ENCODE measurements around the gene SLC35E1. TPM values are rescaled to one million over a fixed set of nuclear protein-coding genes. Genes with fewer than 3 reads are reported as not detected.
"Not testable (repeated sequence)": the region's sequence is repeated elsewhere in the genome, so short reads cannot be mapped to it uniquely, and the experiment has no call there.

Gene SLC35E1
- total and polyA plus RNA-seq, 2 of the 13 experiments (the other 11 are each of a cell fraction or from before 2014, with no cell fraction given): 21.2 to 46.5 TPM

DNA sequence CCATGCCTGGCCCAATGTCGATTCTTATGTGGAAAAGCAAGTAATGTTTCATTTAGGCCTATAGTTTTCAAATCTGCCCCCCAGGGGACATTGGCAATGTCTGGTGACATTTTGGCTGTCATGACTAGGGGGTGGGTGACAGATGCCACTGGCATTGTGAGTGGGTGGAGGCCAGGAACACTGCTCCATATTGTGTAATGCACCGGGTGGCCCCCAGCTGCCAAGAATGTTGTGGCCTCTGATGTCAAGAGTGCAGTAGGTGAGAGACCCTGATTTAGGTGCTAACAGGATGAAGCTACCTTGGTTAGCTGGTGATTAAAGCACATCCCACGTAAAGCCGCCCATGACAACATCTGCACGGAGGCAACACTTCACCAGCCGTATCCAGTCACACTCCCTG, 65.3 kb downstream of the SLC35E1 start:
- in situ Hi-C loops (cut with HindIII; ENCODE audit: extremely low pct_ligation_motif_present, low pct_unique_long_range_greater_than_20kb): no loop called here
- Histone ChIP-seq H3K27ac (ENCODE audit: extremely low read length, insufficient read depth, low read length) (no peak overlapping the region), H3K4me3 (replicated peaks in 1 of 3; ENCODE audit: insufficient read depth in 1 of 3, low read depth in 2 of 3, low read length in 3 of 3) (no peak overlapping the region), H2AFZ (ENCODE audit: low read length) (no peak overlapping the region), H3K36me3 (replicated peaks in 1 of 2; ENCODE audit: control insufficient read depth in 1 of 2, insufficient read depth in 2 of 2, low read length in 2 of 2) (peaks cover 5 to 37% of the 10 kb centered on the region in 2 experiments; a peak in 3 of 5 replicates), H3K4me1 (ENCODE audit: insufficient read depth, low read length) (no peaks in the 10 kb centered on the region), H3K27me3 (ENCODE audit: control insufficient read depth in 1 of 2, insufficient read depth in 2 of 2, low read length in 2 of 2) (no peaks in the 10 kb centered on the region), H3K9me3 (ENCODE audit: low read length) (no peaks in the 10 kb centered on the region), H3K9ac (ENCODE audit: insufficient read depth, low read depth, low read length) (no peak overlapping the region), H3K4me2 (ENCODE audit: low read depth, low read length) (no peak overlapping the region), H4K20me1 (ENCODE audit: insufficient read depth, low read length) (no peaks in the 10 kb centered on the region), H3K79me2 (ENCODE audit: insufficient read depth, low read length) (no peaks in the 10 kb centered on the region)
- WGBS (ENCODE audit: low lambda C conversion rate): 100% methylated on average over 5 of the region's 6 CpGs
- intact Hi-C loops (cut with micrococcal nuclease; ENCODE audit: unreplicated experiment): no loop called here
- CTCF ChIA-PET (ENCODE audit: low intra/inter-chr PET ratio, low total read pairs): no interaction called here
- FAIRE-seq (no peak), DNase-seq (ENCODE audit: low spot score) (no peak), ATAC-seq (no peak)
- TF ChIP-seq ZNF766 (CRISPR knock-in tag; IDR thresholded peaks at IDR 0.05; ENCODE audit: borderline replicate concordance): no peak
- TF ChIP-seq ZNF614 (CRISPR knock-in tag; IDR thresholded peaks at IDR 0.05; ENCODE audit: borderline replicate concordance): no peak
- no peak for TF ChIP-seq SPEN (CRISPR knock-in tag; IDR thresholded peaks at IDR 0.05; ENCODE audit: low read depth)
- TF ChIP-seq, protein P1, sequence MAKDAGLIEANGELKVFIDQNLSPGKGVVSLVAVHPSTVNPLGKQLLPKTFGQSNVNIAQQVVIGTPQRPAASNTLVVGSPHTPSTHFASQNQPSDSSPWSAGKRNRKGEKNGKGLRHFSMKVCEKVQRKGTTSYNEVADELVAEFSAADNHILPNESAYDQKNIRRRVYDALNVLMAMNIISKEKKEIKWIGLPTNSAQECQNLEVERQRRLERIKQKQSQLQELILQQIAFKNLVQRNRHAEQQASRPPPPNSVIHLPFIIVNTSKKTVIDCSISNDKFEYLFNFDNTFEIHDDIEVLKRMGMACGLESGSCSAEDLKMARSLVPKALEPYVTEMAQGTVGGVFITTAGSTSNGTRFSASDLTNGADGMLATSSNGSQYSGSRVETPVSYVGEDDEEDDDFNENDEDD (CRISPR knock-in tag; IDR thresholded peaks at IDR 0.05; ENCODE audit: borderline replicate concordance): no peak
- TF ChIP-seq, protein P2, sequence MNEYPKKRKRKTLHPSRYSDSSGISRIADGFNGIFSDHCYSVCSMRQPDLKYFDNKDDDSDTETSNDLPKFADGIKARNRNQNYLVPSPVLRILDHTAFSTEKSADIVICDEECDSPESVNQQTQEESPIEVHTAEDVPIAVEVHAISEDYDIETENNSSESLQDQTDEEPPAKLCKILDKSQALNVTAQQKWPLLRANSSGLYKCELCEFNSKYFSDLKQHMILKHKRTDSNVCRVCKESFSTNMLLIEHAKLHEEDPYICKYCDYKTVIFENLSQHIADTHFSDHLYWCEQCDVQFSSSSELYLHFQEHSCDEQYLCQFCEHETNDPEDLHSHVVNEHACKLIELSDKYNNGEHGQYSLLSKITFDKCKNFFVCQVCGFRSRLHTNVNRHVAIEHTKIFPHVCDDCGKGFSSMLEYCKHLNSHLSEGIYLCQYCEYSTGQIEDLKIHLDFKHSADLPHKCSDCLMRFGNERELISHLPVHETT (CRISPR knock-in tag; conservative IDR thresholded peaks at IDR 0.05): no peak
- TF ChIP-seq SP140L (CRISPR knock-in tag; IDR thresholded peaks at IDR 0.05; ENCODE audit: borderline replicate concordance): no peak
- TF ChIP-seq SETDB1 (CRISPR knock-in tag; IDR thresholded peaks at IDR 0.05; ENCODE audit: borderline replicate concordance): no peak
- TF ChIP-seq FOXK1 (CRISPR knock-in tag; IDR thresholded peaks at IDR 0.05; ENCODE audit: borderline replicate concordance, low read depth): no peak
- TF ChIP-seq KDM6A (CRISPR knock-in tag; IDR thresholded peaks at IDR 0.05; ENCODE audit: low read depth): no peak
- TF ChIP-seq ZNF547 (CRISPR knock-in tag; IDR thresholded peaks at IDR 0.05): no peak
- no peak for TF ChIP-seq ZNF552 (CRISPR knock-in tag; IDR thresholded peaks at IDR 0.05; ENCODE audit: borderline replicate concordance)
- TF ChIP-seq ZFP36 (IDR thresholded peaks at IDR 0.05; ENCODE audit: borderline replicate concordance, low read depth, low read length, partially characterized antibody): no peak
- no peak for TF ChIP-seq ZNF883 (CRISPR knock-in tag; IDR thresholded peaks at IDR 0.05; ENCODE audit: not compliant biosample characterization)
- TF ChIP-seq RFX3 (CRISPR knock-in tag; IDR thresholded peaks at IDR 0.05): no peak
- POLR2A ChIA-PET: no interaction called here
- no TSS peak for BruUV-seq (replicated peaks)

DNA sequence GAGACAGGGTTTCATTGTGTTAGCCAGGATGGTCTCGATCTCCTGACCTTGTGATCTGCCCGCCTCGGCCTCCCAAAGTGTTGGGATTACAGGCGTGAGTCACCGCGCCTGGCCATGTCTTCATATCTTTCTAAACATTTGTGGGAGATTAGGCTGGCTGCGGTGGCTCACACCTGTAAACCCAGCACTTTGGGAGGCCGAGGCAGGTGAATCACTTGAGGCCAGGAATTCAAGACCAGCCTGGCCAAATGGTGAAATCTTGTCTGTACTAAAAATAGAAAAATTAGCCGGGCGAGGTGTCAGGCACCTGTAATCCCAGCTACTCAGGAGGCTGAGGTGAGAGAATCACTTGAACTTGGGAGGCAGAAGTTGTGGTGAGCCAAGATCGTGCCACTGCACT, 66.1 kb downstream of the SLC35E1 start:
- peaks cover 5 to 38% of the 10 kb centered on the region in 2 experiments; a peak in 3 of 5 replicates for H3K36me3 ChIP-seq (replicated peaks in 1 of 2; ENCODE audit: control insufficient read depth in 1 of 2, insufficient read depth in 2 of 2, low read length in 2 of 2)
- ATAC-seq; POLR2A ChIA-PET; H3K9me3 ChIP-seq (ENCODE audit: low read length); H3K4me2 ChIP-seq (ENCODE audit: low read depth, low read length); H3K9ac ChIP-seq (ENCODE audit: insufficient read depth, low read depth, low read length); in situ Hi-C loops (cut with HindIII; ENCODE audit: extremely low pct_ligation_motif_present, low pct_unique_long_range_greater_than_20kb); BruUV-seq (replicated peaks); CTCF ChIA-PET (ENCODE audit: low intra/inter-chr PET ratio, low total read pairs); H3K27me3 ChIP-seq (ENCODE audit: control insufficient read depth in 1 of 2, insufficient read depth in 2 of 2, low read length in 2 of 2); H3K4me1 ChIP-seq (ENCODE audit: insufficient read depth, low read length); H3K27ac ChIP-seq (ENCODE audit: extremely low read length, insufficient read depth, low read length); intact Hi-C loops (cut with micrococcal nuclease; ENCODE audit: unreplicated experiment); DNase-seq (ENCODE audit: low spot score); H3K4me3 ChIP-seq (replicated peaks in 1 of 3; ENCODE audit: insufficient read depth in 1 of 3, low read depth in 2 of 3, low read length in 3 of 3); H3K79me2 ChIP-seq (ENCODE audit: insufficient read depth, low read length); H2AFZ ChIP-seq (ENCODE audit: low read length); H4K20me1 ChIP-seq (ENCODE audit: insufficient read depth, low read length); FAIRE-seq: not testable (repeated sequence)
- 94% methylated on average over 11 of the region's 11 CpGs for WGBS (ENCODE audit: low lambda C conversion rate)

All from HepG2 (cell line).